CD4-positive, CD25-positive, alpha-beta regulatory T cell (primary cell): ENCODE results near the gene GAS7. TPM values are rescaled to one million over a fixed set of nuclear protein-coding genes. Genes with fewer than 3 reads are reported as not detected.

Experiments
- ATAC-seq, 2 donors: fragments of 150-1000 bp; cut with Tn5 transposase; one replicate each; pipeline ENCODE4 v1.10.0; 2021; ENCODE audit warnings: low read depth in 2 of 2, moderate number of reproducible peaks in 2 of 2, moderate library complexity in 1 of 2
- DNase-seq, 3 donors: peaks; one replicate each; pipeline versions ENCODE4 v3.0.0 to v3.0.0-alpha.2; 2012 to 2022; ENCODE audit warnings: mixed read lengths in 1 of 3
- H3K27ac ChIP-seq: one replicate; pipeline ENCODE4 v1.7.0; 2013; ENCODE audit warnings: mild to moderate bottlenecking, low read length; ENCODE audit not compliant: insufficient read depth, poor library complexity, severe bottlenecking
- H3K27me3 ChIP-seq: one replicate; pipeline ENCODE4 v1.7.0; 2013; ENCODE audit warnings: low read length; ENCODE audit not compliant: control insufficient read depth, insufficient read depth
- H3K36me3 ChIP-seq: one replicate; pipeline ENCODE4 v1.7.0; 2013; ENCODE audit warnings: mild to moderate bottlenecking, low read length, moderate library complexity; ENCODE audit not compliant: control insufficient read depth, insufficient read depth
- H3K4me1 ChIP-seq: 2 replicates; pipeline ENCODE4 v1.7.0; 2013; ENCODE audit warnings: mild to moderate bottlenecking, low read length; ENCODE audit not compliant: insufficient read depth, control insufficient read depth, poor library complexity, severe bottlenecking
- H3K4me3 ChIP-seq: one replicate; pipeline ENCODE4 v1.7.0; 2013; ENCODE audit warnings: low read depth, mild to moderate bottlenecking, low read length, moderate library complexity
- H3K9me3 ChIP-seq, 2 experiments: 1 replicate in 1 of 2; 2 replicates in 1 of 2; pipeline ENCODE4 v1.7.0; 2013; ENCODE audit warnings: low read length in 2 of 2, mild to moderate bottlenecking in 1 of 2, moderate library complexity in 1 of 2; ENCODE audit not compliant: control insufficient read depth in 2 of 2
- H3K27ac Mint-ChIP-seq, 3 donors: one replicate each; pipeline ENCODE4 v1.8.0; 2020 to 2022; ENCODE audit warnings: mild to moderate bottlenecking in 3 of 3, mixed read lengths in 3 of 3, moderate library complexity in 2 of 3
- H3K27me3 Mint-ChIP-seq: one replicate; pipeline ENCODE4 v1.8.0; 2022; ENCODE audit warnings: mild to moderate bottlenecking, mixed read lengths
- H3K36me3 Mint-ChIP-seq: one replicate; pipeline ENCODE4 v1.8.0; 2020; ENCODE audit warnings: mixed read lengths
- H3K4me1 Mint-ChIP-seq, 4 donors: one replicate each; pipeline ENCODE4 v1.8.0; 2020 to 2022; ENCODE audit warnings: mixed read lengths in 4 of 4, mild to moderate bottlenecking in 1 of 4
- H3K4me3 Mint-ChIP-seq, 4 donors: one replicate each; pipeline ENCODE4 v1.8.0; 2020 to 2022; ENCODE audit warnings: mild to moderate bottlenecking in 4 of 4, mixed read lengths in 4 of 4, moderate library complexity in 3 of 4
- H3K9me3 Mint-ChIP-seq, 7 donors: one replicate each; pipeline ENCODE4 v1.8.0; 2020 to 2022; ENCODE audit warnings: mixed read lengths in 7 of 7, mild to moderate bottlenecking in 3 of 7, moderate library complexity in 2 of 7
- polyA plus RNA-seq, 4 donors: library from polyadenylated mRNA; unstranded; fragments of 300-500 nt; fragmentation: Illumina TruSeq; gene quantifications; one replicate each; pipeline ENCODE4 v1.2.3, GENCODE V29; 2021
- total RNA-seq: library from RNA; stranded (reverse); gene quantifications from one replicate; pipeline ENCODE4 v1.2.3, GENCODE V29; 2022

Gene GAS7
- total and polyA plus RNA-seq, 5 donors from 2014 or later: 0.10 to 0.79 (median 0.46) TPM; not detected in 1

DNA sequence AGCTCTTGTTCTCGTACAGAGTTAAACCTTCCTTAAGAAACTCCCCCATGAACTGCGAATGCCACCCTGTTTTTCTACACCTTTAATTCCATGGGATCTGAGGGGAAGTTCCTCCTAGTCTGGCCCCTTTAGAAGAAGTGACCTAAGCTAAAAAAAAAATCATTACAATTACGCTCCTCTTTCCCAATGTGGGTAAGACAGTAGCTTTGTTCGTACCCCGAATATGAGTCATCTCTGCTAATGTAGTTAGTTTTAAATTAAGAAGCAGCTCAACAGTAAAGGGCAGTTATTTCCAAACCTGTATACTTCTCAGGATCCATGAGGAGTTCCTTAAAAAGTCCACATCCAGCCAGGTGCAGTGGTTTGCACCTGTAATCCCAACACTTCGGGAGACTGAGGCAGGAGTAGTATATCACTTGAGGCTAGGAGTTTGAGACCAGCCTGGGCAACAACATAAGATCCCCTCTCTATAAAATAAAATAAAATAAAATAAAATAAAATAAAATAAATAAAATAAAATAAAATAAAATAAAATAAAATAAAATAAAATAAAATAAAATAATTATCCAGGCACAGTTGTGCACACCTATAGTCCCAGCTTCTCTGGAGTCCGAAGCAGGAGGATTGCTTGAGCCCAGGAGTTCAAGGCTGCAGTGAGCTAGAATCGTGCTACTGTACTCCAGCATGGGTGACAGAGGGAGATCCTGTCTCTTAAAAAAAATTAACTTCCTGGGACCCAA lies 319.4 kb downstream of the GAS7 start:
- Mint-ChIP-seq H3K4me3 (no peak overlapping the region), H3K27ac (no peak overlapping the region), H3K36me3 (no peaks in the 10 kb centered on the region), H3K9me3 (peaks cover 0 to 18% (median 6%) of the 10 kb centered on the region in 7 donors), H3K27me3 (peaks cover 6% of the 10 kb centered on the region), H3K4me1 (no peaks in the 10 kb centered on the region)
- Histone ChIP-seq H3K4me3 (no peak overlapping the region), H3K9me3 (peaks cover 11 to 17% of the 10 kb centered on the region in 2 experiments), H3K27ac (no peak overlapping the region), H3K27me3 (no peaks in the 10 kb centered on the region), H3K36me3 (no peaks in the 10 kb centered on the region), H3K4me1 (no peaks in the 10 kb centered on the region)
- DNase-seq: no peak
- ATAC-seq: no peak

GRCh38 chr17:9878356-9878755 lies 320.1 kb downstream of the GAS7 start:
- H3K27me3 Mint-ChIP-seq: peaks cover 6% of the 10 kb centered on the region

GRCh38 chr17:9875441-9875840 lies 323.0 kb downstream of the GAS7 start:
- Histone ChIP-seq H3K27me3 (no peaks in the 10 kb centered on the region), H3K9me3 (no peaks in the 10 kb centered on the region), H3K4me3 (no peak overlapping the region), H3K27ac (no peak overlapping the region), H3K36me3 (no peaks in the 10 kb centered on the region), H3K4me1 (no peaks in the 10 kb centered on the region)
- no peaks in the 10 kb centered on the region for H3K36me3 Mint-ChIP-seq
- H3K27ac Mint-ChIP-seq: no peak overlapping the region
- no peak for ATAC-seq
- no peak for DNase-seq
- no peak overlapping the region for H3K4me3 Mint-ChIP-seq
- peaks cover 0 to 2% (median 0%) of the 10 kb centered on the region in 7 donors for H3K9me3 Mint-ChIP-seq
- no peaks in the 10 kb centered on the region for H3K4me1 Mint-ChIP-seq
- H3K27me3 Mint-ChIP-seq: peaks cover 6% of the 10 kb centered on the region

More at GRCh38 chr17:9878356-9878755, 320.1 kb downstream of the GAS7 start:
- H3K36me3 Mint-ChIP-seq: no peaks in the 10 kb centered on the region
- no peak overlapping the region for H3K27ac ChIP-seq
- DNase-seq: no peak
- H3K27ac Mint-ChIP-seq: no peak overlapping the region
- H3K9me3 Mint-ChIP-seq: peaks cover 0 to 14% (median 5%) of the 10 kb centered on the region in 7 donors
- H3K4me3 ChIP-seq: no peak overlapping the region
- H3K36me3 ChIP-seq: no peaks in the 10 kb centered on the region
- no peaks in the 10 kb centered on the region for H3K4me1 ChIP-seq
- H3K4me3 Mint-ChIP-seq: no peak overlapping the region
- no peak for ATAC-seq
- H3K4me1 Mint-ChIP-seq: no peaks in the 10 kb centered on the region
- H3K27me3 ChIP-seq: no peaks in the 10 kb centered on the region
- H3K9me3 ChIP-seq: peaks cover 6 to 13% of the 10 kb centered on the region in 2 experiments

- ATAC-seq: no peak
- no peak overlapping the region for H3K27ac Mint-ChIP-seq
- no peak overlapping the region for H3K4me3 Mint-ChIP-seq
- no peaks in the 10 kb centered on the region for H3K36me3 Mint-ChIP-seq
- H3K27me3 ChIP-seq: no peaks in the 10 kb centered on the region
- H3K27me3 Mint-ChIP-seq: peaks cover 6% of the 10 kb centered on the region
- no peak overlapping the region for H3K4me3 ChIP-seq
- H3K9me3 Mint-ChIP-seq: peaks cover 0 to 2% (median 0%) of the 10 kb centered on the region in 7 donors
- H3K4me1 ChIP-seq: no peaks in the 10 kb centered on the region
- no peak overlapping the region for H3K27ac ChIP-seq
- no peak for DNase-seq
- no peaks in the 10 kb centered on the region for H3K4me1 Mint-ChIP-seq
- H3K9me3 ChIP-seq: no peaks in the 10 kb centered on the region
- H3K36me3 ChIP-seq: no peaks in the 10 kb centered on the region
Measured at GRCh38 chr17:9874722-9875121, 323.7 kb downstream of the GAS7 start.

- ATAC-seq: no peak
- Mint-ChIP-seq H3K9me3 (peaks cover 0 to 1% (median 0%) of the 10 kb centered on the region in 7 donors), H3K36me3 (no peaks in the 10 kb centered on the region), H3K4me1 (no peaks in the 10 kb centered on the region), H3K27me3 (peaks cover 6% of the 10 kb centered on the region), H3K27ac (no peak overlapping the region), H3K4me3 (no peak overlapping the region)
- H3K4me3 ChIP-seq: no peak overlapping the region
- H3K9me3 ChIP-seq: no peaks in the 10 kb centered on the region
- no peak overlapping the region for H3K27ac ChIP-seq
- DNase-seq: no peak
- H3K27me3 ChIP-seq: no peaks in the 10 kb centered on the region
- H3K36me3 ChIP-seq: no peaks in the 10 kb centered on the region
- H3K4me1 ChIP-seq: no peaks in the 10 kb centered on the region
Measured at GRCh38 chr17:9872852-9873251, 325.6 kb downstream of the GAS7 start.

DNA sequence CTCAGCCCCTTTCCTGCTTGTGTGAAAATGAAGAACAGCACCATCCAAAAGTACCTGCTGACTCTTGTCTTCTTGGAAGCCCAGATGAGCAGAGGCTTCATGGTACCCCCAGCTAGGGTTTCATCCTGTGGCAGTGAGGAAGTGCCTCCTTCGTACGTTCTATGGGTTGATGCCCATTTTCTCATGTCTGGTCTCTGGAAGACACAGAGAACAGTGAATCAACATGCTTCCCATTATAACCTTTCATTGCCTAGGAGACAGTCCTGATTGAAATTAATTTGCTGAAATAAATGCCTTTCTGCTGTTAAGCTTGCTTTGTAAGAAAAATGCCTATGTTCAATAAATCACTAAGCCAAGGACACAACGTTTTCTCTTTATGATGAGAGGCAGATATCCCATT lies 329.9 kb downstream of the GAS7 start:
- H3K4me3 Mint-ChIP-seq: no peak overlapping the region
- no peaks in the 10 kb centered on the region for H3K27me3 Mint-ChIP-seq
- no peak for DNase-seq
- no peaks in the 10 kb centered on the region for H3K4me1 Mint-ChIP-seq
- no peak for ATAC-seq
- H3K27me3 ChIP-seq: no peaks in the 10 kb centered on the region
- no peaks in the 10 kb centered on the region for H3K36me3 Mint-ChIP-seq
- no peaks in the 10 kb centered on the region for H3K9me3 ChIP-seq
- H3K36me3 ChIP-seq: no peaks in the 10 kb centered on the region
- no peaks in the 10 kb centered on the region for H3K4me1 ChIP-seq
- H3K4me3 ChIP-seq: no peak overlapping the region
- H3K9me3 Mint-ChIP-seq: peaks cover 0 to 5% (median 2%) of the 10 kb centered on the region in 7 donors
- no peak overlapping the region for H3K27ac ChIP-seq
- H3K27ac Mint-ChIP-seq: no peak overlapping the region

DNA sequence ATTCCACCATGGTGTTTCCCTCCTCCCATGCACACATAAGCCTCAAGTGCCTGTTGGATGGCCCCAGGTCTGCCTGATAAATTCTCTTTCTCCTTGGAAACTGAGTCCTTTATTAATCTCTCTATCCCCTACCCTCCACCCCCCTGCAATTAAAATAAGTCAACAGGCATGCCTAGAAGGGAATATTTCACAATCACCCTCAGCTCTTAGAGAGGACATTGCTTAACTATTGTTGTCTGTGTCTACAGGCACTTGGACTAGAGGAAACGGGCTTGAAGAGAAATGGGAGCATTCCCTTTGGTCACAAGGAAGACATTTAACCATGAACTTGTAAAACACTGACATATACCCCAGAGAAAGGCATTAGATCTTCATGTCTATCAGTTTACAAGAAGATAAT lies 332.8 kb downstream of the GAS7 start:
- H3K4me1 ChIP-seq: no peaks in the 10 kb centered on the region
- H3K27me3 Mint-ChIP-seq: no peaks in the 10 kb centered on the region
- peaks cover 0 to 3% of the 10 kb centered on the region in 2 experiments for H3K9me3 ChIP-seq
- H3K27ac ChIP-seq: no peak overlapping the region
- no peaks in the 10 kb centered on the region for H3K27me3 ChIP-seq
- H3K36me3 Mint-ChIP-seq: no peaks in the 10 kb centered on the region
- ATAC-seq: no peak
- DNase-seq: no peak
- no peaks in the 10 kb centered on the region for H3K36me3 ChIP-seq
- no peak overlapping the region for H3K4me3 Mint-ChIP-seq
- H3K27ac Mint-ChIP-seq: no peak overlapping the region
- H3K4me1 Mint-ChIP-seq: no peaks in the 10 kb centered on the region
- peaks cover 0 to 13% (median 4%) of the 10 kb centered on the region in 7 donors for H3K9me3 Mint-ChIP-seq
- H3K4me3 ChIP-seq: no peak overlapping the region

- Mint-ChIP-seq H3K4me1 (no peaks in the 10 kb centered on the region), H3K27me3 (no peaks in the 10 kb centered on the region), H3K36me3 (no peaks in the 10 kb centered on the region), H3K9me3 (peaks cover 0 to 16% (median 6%) of the 10 kb centered on the region in 7 donors), H3K27ac (no peak overlapping the region), H3K4me3 (peak overlapping the region in 1 of 4 donors; percentile 17)
- Histone ChIP-seq H3K4me3 (no peak overlapping the region), H3K4me1 (no peaks in the 10 kb centered on the region), H3K27ac (no peak overlapping the region), H3K9me3 (peaks cover 0 to 11% of the 10 kb centered on the region in 2 experiments), H3K27me3 (no peaks in the 10 kb centered on the region), H3K36me3 (no peaks in the 10 kb centered on the region)
- ATAC-seq (no peak), DNase-seq (no peak)
Measured at GRCh38 chr17:9862949-9863348, 335.5 kb downstream of the GAS7 start.
